SK-N-SH treated with all-trans-retinoic acid at 6 μM for 48 hours (cell line): Measurements from ENCODE around the gene LYPD1.

Source experiments
- ATAC-seq: fragments of 200-7000 bp; cut with Tn5 transposase; 3 replicates; pipeline ENCODE4 v1.9.1; 2020; ENCODE audit warnings: mild to moderate bottlenecking, moderate library complexity
- ARNTL ChIP-seq: fragments of 450-650 bp; formaldehyde crosslinking; IDR thresholded peaks from 2 replicates; pipeline ENCODE4 v1.5.0; 2020; ENCODE audit warnings: low read depth, mild to moderate bottlenecking, moderate library complexity, borderline replicate concordance
- BACH2 ChIP-seq: fragments of 250-450 bp; sonication (Bioruptor Pico); IDR thresholded peaks from 2 replicates; pipeline ENCODE4 v1.9.0; 2021; ENCODE audit warnings: mild to moderate bottlenecking, borderline replicate concordance
- ESRRG ChIP-seq: fragments of 250-450 bp; sonication (Bioruptor Pico); IDR thresholded peaks from 2 replicates; pipeline ENCODE4 v1.6.1; 2021; ENCODE audit warnings: mild to moderate bottlenecking
- ISL1 ChIP-seq: fragments of 250-450 bp; sonication (Bioruptor Pico); IDR thresholded peaks from 2 replicates; pipeline ENCODE4 v2.1.2; 2022; ENCODE audit warnings: mild to moderate bottlenecking, moderate library complexity
- OSR1 ChIP-seq: fragments of 250-450 bp; sonication (Bioruptor Pico); IDR thresholded peaks from 2 replicates; pipeline ENCODE4 v1.8.0; 2022; ENCODE audit warnings: moderate library complexity, mild to moderate bottlenecking, inconsistent platforms
- PPARA ChIP-seq: fragments of 250-450 bp; sonication (Bioruptor Pico); IDR thresholded peaks from 2 replicates; pipeline ENCODE4 v1.5.0; 2020; ENCODE audit warnings: mild to moderate bottlenecking, borderline replicate concordance
- TOX ChIP-seq: fragments of 250-450 bp; sonication (Bioruptor Pico); IDR thresholded peaks from 2 replicates; pipeline ENCODE4 v1.8.0; 2021; ENCODE audit warnings: mild to moderate bottlenecking, moderate library complexity, borderline replicate concordance
- ZC3H10 ChIP-seq: fragments of 250-450 bp; sonication (Bioruptor Pico); IDR thresholded peaks from 2 replicates; pipeline ENCODE4 v1.5.1; 2021; ENCODE audit warnings: mild to moderate bottlenecking, moderate library complexity
- ZFP3 ChIP-seq: fragments of 250-450 bp; sonication (Bioruptor Pico); IDR thresholded peaks from 2 replicates; pipeline ENCODE4 v1.5.0; 2020; ENCODE audit warnings: mild to moderate bottlenecking, moderate library complexity
- ZFP30 ChIP-seq: fragments of 450-650 bp; formaldehyde crosslinking; IDR thresholded peaks from 2 replicates; pipeline ENCODE4 v1.5.0; 2022; ENCODE audit warnings: mild to moderate bottlenecking, moderate library complexity
- ZNF565 ChIP-seq: fragments of 450-650 bp; formaldehyde crosslinking; conservative IDR thresholded peaks from 2 replicates; pipeline ENCODE4 v1.5.0; 2020; ENCODE audit warnings: low read depth, mild to moderate bottlenecking, moderate library complexity
- ZNF8 ChIP-seq: fragments of 450-650 bp; formaldehyde crosslinking; IDR thresholded peaks from 2 replicates; pipeline ENCODE4 v1.5.0; 2020; ENCODE audit warnings: mild to moderate bottlenecking, moderate library complexity
- TF ChIP-seq, protein P1 (sequence below): fragments of 250-450 bp; sonication (Bioruptor Pico); IDR thresholded peaks from 2 replicates; pipeline ENCODE4 v1.5.1; 2020; ENCODE audit warnings: low read depth, mild to moderate bottlenecking, moderate library complexity
- TF ChIP-seq, protein P2 (sequence below): fragments of 250-450 bp; sonication (Bioruptor Pico); IDR thresholded peaks from 2 replicates; pipeline ENCODE4 v1.5.1; 2021; ENCODE audit warnings: mild to moderate bottlenecking, moderate library complexity
- TF ChIP-seq, protein P3 (sequence below): fragments of 250-450 bp; sonication (Bioruptor Pico); IDR thresholded peaks from 2 replicates; pipeline ENCODE4 v1.5.0; 2020; ENCODE audit warnings: mild to moderate bottlenecking, moderate library complexity
- TF ChIP-seq, protein P4 (sequence below): fragments of 250-450 bp; sonication (Bioruptor Pico); IDR thresholded peaks from 2 replicates; pipeline ENCODE4 v1.8.0; 2021; ENCODE audit warnings: low read depth, mild to moderate bottlenecking, moderate library complexity, borderline replicate concordance

Gene LYPD1

DNA sequence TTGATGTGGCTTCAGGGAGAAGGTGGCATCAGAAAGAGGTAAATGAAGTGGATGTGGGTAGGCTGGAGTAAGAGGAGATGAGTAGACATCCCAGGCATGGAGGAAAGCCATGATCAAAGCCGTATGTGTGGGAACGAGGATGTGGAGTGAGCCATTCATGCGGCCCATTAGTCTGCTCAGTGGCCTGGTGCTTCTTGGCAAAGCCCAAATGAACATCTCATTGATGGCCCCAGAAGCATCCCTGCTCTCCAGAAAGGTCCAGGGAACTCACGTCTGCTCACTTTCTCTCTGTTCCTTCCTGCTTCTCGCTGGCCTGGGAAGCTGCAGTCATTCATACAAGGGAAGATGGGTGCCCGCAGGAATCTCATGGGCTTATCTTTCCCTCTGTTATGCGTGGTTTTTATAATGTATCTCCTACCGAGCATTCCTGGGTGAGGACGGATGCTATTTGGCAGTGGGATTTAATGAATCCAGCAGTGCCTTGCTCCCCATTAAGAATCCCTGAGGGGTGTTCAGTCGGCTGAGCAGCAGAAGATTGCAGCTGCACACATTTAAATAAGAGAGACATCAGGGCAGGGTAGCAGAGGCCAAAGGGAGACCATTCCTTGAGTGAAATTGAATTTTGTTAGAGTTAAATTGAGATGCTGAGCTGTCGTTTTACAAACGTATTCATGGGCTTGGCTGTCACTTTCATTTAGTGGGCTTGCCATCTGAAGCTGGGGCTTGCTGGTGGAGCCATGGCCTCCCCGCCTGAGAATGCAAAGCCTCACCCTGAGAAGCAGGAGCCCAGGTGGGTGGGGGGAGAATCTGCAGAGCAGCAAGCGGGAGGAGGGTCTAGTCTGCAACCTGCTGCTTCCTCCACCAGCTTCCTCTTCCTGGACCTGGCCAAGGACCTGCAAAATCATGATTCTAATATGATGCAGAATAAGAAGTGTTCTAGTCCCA, 64.5 kb downstream of the LYPD1 start:
- no peak for TF ChIP-seq PPARA (CRISPR knock-in tag)
- TF ChIP-seq, protein P1, sequence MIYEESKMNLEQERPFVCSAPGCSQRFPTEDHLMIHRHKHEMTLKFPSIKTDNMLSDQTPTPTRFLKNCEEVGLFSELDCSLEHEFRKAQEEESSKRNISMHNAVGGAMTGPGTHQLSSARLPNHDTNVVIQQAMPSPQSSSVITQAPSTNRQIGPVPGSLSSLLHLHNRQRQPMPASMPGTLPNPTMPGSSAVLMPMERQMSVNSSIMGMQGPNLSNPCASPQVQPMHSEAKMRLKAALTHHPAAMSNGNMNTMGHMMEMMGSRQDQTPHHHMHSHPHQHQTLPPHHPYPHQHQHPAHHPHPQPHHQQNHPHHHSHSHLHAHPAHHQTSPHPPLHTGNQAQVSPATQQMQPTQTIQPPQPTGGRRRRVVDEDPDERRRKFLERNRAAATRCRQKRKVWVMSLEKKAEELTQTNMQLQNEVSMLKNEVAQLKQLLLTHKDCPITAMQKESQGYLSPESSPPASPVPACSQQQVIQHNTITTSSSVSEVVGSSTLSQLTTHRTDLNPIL: no peak
- no peak for TF ChIP-seq ZFP3 (CRISPR knock-in tag)
- no peak for TF ChIP-seq ARNTL (CRISPR knock-in tag)
- TF ChIP-seq, protein P2, sequence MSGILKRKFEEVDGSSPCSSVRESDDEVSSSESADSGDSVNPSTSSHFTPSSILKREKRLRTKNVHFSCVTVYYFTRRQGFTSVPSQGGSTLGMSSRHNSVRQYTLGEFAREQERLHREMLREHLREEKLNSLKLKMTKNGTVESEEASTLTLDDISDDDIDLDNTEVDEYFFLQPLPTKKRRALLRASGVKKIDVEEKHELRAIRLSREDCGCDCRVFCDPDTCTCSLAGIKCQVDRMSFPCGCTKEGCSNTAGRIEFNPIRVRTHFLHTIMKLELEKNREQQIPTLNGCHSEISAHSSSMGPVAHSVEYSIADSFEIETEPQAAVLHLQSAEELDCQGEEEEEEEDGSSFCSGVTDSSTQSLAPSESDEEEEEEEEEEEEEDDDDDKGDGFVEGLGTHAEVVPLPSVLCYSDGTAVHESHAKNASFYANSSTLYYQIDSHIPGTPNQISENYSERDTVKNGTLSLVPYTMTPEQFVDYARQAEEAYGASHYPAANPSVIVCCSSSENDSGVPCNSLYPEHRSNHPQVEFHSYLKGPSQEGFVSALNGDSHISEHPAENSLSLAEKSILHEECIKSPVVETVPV (CRISPR knock-in tag): no peak
- TF ChIP-seq ZNF8 (CRISPR knock-in tag): no peak
- TF ChIP-seq TOX (CRISPR knock-in tag): no peak
- ATAC-seq: no peak

DNA sequence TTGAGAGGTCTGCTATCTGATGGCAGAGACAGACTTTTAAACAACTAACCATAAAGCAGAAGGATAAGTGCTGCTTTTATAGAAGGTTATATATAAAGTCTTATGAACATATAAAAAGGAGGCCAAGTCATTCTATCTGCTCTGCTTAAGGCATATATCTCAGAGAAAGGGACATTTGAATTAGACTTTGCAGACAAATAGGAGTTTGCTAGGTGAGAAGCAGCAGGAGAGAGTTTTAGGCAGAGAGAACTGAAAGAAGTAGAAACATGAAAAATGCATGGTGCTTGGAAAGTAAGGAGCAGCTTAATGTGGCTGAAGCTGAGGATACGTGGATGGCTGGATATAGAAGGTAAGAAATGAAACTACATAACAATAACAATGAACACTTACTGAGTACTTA, 65.4 kb downstream of the LYPD1 start:
- TF ChIP-seq ARNTL (CRISPR knock-in tag): no peak
- TF ChIP-seq ESRRG (CRISPR knock-in tag): no peak
- TF ChIP-seq ZFP3 (CRISPR knock-in tag): 0 out of 2 replicates have a peak, but pooled peaks have one; percentile 59
- no peak for TF ChIP-seq ISL1 (CRISPR knock-in tag)
- TF ChIP-seq, protein P2 (CRISPR knock-in tag): no peak
- TF ChIP-seq ZC3H10 (CRISPR knock-in tag): no peak
- no peak for ATAC-seq

DNA sequence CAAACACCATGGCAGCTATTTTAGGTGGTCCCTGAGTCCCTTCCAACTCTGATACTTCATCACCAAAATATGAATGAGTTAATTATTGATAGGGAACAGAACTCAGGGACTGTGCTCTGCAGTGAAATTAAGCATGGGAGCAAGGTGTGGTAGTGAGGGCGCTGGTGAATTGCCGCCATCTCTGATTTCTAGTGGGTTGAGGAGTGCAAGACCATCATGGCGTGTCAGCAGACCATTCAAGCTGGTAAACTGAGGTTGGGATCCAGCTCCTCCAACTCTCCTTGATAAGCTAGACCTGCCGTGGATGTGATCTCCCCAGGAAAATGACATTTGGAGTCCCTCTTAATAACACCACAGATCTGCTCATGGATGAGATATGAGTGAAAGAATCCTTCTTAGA, 70.4 kb downstream of the LYPD1 start:
- TF ChIP-seq ZFP3 (CRISPR knock-in tag): no peak
- TF ChIP-seq ZFP30: no peak
- ATAC-seq: no peak

DNA sequence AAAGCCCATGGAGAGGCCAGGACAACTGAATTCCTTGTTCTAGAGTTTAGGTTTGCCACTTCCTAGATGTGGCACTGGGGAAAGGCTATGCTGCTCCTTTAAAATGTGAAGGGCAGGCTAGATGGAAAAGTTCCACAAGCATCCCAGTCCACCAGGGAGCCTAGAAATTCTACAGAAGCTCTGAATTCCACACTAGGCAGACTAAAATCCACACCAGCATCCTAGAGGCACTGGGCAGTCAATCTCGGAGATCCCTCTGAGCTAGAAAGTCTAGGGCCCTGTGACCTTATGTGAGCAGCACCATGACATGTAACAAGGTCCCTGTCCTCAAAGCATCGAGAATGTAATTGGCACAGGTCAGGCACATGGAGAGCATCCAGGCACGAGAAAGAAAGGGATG, 71.5 kb downstream of the LYPD1 start:
- no peak for ATAC-seq
- TF ChIP-seq, protein P2 (CRISPR knock-in tag): no peak
- TF ChIP-seq ZNF565 (CRISPR knock-in tag) (no peak), OSR1 (CRISPR knock-in tag) (no peak), BACH2 (CRISPR knock-in tag) (no peak), ESRRG (CRISPR knock-in tag) (no peak)
- TF ChIP-seq, protein P3, sequence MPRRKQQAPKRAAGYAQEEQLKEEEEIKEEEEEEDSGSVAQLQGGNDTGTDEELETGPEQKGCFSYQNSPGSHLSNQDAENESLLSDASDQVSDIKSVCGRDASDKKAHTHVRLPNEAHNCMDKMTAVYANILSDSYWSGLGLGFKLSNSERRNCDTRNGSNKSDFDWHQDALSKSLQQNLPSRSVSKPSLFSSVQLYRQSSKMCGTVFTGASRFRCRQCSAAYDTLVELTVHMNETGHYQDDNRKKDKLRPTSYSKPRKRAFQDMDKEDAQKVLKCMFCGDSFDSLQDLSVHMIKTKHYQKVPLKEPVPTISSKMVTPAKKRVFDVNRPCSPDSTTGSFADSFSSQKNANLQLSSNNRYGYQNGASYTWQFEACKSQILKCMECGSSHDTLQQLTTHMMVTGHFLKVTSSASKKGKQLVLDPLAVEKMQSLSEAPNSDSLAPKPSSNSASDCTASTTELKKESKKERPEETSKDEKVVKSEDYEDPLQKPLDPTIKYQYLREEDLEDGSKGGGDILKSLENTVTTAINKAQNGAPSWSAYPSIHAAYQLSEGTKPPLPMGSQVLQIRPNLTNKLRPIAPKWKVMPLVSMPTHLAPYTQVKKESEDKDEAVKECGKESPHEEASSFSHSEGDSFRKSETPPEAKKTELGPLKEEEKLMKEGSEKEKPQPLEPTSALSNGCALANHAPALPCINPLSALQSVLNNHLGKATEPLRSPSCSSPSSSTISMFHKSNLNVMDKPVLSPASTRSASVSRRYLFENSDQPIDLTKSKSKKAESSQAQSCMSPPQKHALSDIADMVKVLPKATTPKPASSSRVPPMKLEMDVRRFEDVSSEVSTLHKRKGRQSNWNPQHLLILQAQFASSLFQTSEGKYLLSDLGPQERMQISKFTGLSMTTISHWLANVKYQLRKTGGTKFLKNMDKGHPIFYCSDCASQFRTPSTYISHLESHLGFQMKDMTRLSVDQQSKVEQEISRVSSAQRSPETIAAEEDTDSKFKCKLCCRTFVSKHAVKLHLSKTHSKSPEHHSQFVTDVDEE: no peak
- TF ChIP-seq, all 23 proteins: peak for 0

DNA sequence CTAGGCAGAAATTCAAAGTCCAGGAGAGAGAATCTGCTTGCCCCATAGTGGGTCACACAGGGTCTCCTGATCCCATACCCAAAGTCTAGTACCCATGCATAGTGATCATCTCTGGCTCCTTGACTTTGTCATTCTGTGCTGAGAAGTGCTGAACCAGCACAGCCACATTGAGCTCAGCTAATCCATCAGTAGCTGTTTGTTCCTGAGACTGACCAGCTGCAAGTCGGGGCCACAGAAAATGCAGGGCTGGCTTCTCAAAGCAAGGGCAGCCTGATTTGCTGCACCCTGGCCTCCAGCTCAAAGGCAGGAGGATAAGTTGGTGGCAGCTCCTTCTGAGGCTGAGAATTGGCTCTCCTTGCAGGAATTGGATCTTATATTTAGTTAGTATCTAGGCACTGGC, 72.2 kb downstream of the LYPD1 start:
- TF ChIP-seq ZC3H10 (CRISPR knock-in tag) (no peak), ISL1 (CRISPR knock-in tag) (no peak), ARNTL (CRISPR knock-in tag) (no peak), ZFP3 (CRISPR knock-in tag) (no peak), TOX (CRISPR knock-in tag) (no peak), BACH2 (CRISPR knock-in tag) (no peak)
- TF ChIP-seq, protein P4, sequence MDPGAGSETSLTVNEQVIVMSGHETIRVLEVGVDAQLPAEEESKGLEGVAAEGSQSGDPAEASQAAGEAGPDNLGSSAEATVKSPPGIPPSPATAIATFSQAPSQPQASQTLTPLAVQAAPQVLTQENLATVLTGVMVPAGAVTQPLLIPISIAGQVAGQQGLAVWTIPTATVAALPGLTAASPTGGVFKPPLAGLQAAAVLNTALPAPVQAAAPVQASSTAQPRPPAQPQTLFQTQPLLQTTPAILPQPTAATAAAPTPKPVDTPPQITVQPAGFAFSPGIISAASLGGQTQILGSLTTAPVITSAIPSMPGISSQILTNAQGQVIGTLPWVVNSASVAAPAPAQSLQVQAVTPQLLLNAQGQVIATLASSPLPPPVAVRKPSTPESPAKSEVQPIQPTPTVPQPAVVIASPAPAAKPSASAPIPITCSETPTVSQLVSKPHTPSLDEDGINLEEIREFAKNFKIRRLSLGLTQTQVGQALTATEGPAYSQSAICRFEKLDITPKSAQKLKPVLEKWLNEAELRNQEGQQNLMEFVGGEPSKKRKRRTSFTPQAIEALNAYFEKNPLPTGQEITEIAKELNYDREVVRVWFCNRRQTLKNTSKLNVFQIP: no peak

More for the DNA sequence above, 72.2 kb downstream of the LYPD1 start:
- no peak for ATAC-seq
